ENCODE results near the gene CORIN. TPM values are rescaled to one million over a fixed set of nuclear protein-coding genes. Genes with fewer than 3 reads are reported as not detected.
"Not testable (repeated sequence)": the region's sequence is repeated elsewhere in the genome, so short reads cannot be mapped to it uniquely, and the experiment has no call there.

CORIN gene
- total RNA-seq, 6 experiments from 2014 or later, result 0.12 to 0.44 (median 0.16) TPM; not detected in 1

GRCh38 chr4:47698837-47699236 lies 139.0 kb downstream of the CORIN start:
- intact Hi-C loops (cut with DNase I), result no loop called here
- H3K27me3 ChIP-seq, result no peaks in the 10 kb centered on the region
- WGBS (ENCODE audit: insufficient coverage, low coverage, low lambda C conversion rate, missing lambda C conversion rate), result 72% methylated on average over 3 of the region's 3 CpGs
- H3K36me3 ChIP-seq, result no peaks in the 10 kb centered on the region
- H3K4me1 ChIP-seq, result peaks cover 0 to 9% (median 4%) of the 10 kb centered on the region in 4 donors
- no peak overlapping the region for H3K4me3 ChIP-seq
- no peak for DNase-seq
- H3K9me3 ChIP-seq, result no peaks in the 10 kb centered on the region
- TF ChIP-seq CTCF (IDR thresholded peaks at IDR 0.05), result no peak
- no peak for TF ChIP-seq POLR2A (IDR thresholded peaks at IDR 0.05)
- no peak for ATAC-seq
- H3K27ac ChIP-seq, result no peak overlapping the region

DNA sequence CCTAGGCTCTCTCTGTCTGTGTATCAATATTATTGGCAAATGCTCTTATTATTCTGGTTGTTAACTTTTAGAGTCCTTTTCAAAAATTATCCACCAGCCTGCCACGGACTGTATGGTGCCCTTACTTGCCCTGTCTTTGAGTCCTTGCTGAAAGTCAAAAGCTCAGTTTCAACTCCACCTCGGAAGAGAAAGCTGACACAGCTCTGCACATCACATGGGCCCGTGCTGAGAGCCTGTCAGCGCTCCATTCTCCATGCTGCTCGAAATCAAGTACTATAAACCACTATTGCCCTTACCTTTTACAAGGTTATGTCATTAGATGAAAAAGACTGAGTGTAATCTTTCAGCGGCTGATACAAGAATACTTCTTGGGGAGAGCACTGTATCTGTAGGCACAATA lies 141.0 kb downstream of the CORIN start:
- H3K4me3 ChIP-seq, result no peak overlapping the region
- no peak overlapping the region for H3K27ac ChIP-seq
- no peaks in the 10 kb centered on the region for H3K27me3 ChIP-seq
- ATAC-seq (no peak), DNase-seq (no peak)
- TF ChIP-seq CTCF (IDR thresholded peaks at IDR 0.05), result no peak
- TF ChIP-seq POLR2A (IDR thresholded peaks at IDR 0.05), result no peak
- WGBS (ENCODE audit: insufficient coverage, low coverage, low lambda C conversion rate, missing lambda C conversion rate), result 89% methylated on average over 6 of the region's 6 CpGs
- no peaks in the 10 kb centered on the region for H3K36me3 ChIP-seq
- no peaks in the 10 kb centered on the region for H3K4me1 ChIP-seq
- no peaks in the 10 kb centered on the region for H3K9me3 ChIP-seq
- intact Hi-C loops (cut with DNase I), result no loop called here

DNA sequence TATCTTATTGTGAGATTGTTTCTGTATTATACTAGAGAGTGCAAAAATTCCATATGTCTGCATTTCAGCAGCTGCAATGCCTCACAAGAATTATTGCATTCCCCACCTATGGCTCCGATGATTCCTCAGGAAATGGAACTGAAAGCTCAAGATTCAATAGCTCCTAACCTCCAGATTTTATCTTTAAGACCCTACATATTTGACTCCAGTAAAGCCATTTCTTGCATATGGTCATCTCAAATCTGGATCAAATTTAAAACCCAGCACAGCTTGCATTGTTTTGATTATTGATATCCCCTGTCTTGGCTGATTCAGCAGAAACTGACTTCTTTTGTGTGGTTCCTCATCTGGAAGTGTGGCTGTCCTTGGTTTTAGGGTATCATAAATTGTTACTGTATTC lies 142.6 kb downstream of the CORIN start:
- H3K4me1 ChIP-seq, result no peaks in the 10 kb centered on the region
- intact Hi-C loops (cut with DNase I), result no loop called here
- H3K27ac ChIP-seq, result no peak overlapping the region
- H3K9me3 ChIP-seq, result no peaks in the 10 kb centered on the region
- no peaks in the 10 kb centered on the region for H3K27me3 ChIP-seq
- no peak for TF ChIP-seq POLR2A (IDR thresholded peaks at IDR 0.05)
- no peak for TF ChIP-seq CTCF (IDR thresholded peaks at IDR 0.05)
- H3K4me3 ChIP-seq, result no peak overlapping the region
- H3K36me3 ChIP-seq, result no peaks in the 10 kb centered on the region
- DNase-seq (no peak), ATAC-seq (no peak)
- 85% methylated on average over 1 of the region's 1 CpG for WGBS (ENCODE audit: insufficient coverage, low coverage, low lambda C conversion rate, missing lambda C conversion rate)

- Histone ChIP-seq H3K4me1 (no peaks in the 10 kb centered on the region), H3K36me3 (no peaks in the 10 kb centered on the region), H3K27ac (no peak overlapping the region), H3K4me3 (no peak overlapping the region), H3K9me3 (no peaks in the 10 kb centered on the region), H3K27me3 (no peaks in the 10 kb centered on the region)
- ATAC-seq (no peak), DNase-seq (no peak)
- TF ChIP-seq CTCF (IDR thresholded peaks at IDR 0.05), result no peak
- no peak for TF ChIP-seq POLR2A (IDR thresholded peaks at IDR 0.05)
- 86% methylated on average over 1 of the region's 1 CpG for WGBS (ENCODE audit: insufficient coverage, low coverage, low lambda C conversion rate, missing lambda C conversion rate)
- intact Hi-C loops (cut with DNase I), result no loop called here
These were observed 143.5 kb downstream of the CORIN start for GRCh38 chr4:47694322-47694721.

DNA sequence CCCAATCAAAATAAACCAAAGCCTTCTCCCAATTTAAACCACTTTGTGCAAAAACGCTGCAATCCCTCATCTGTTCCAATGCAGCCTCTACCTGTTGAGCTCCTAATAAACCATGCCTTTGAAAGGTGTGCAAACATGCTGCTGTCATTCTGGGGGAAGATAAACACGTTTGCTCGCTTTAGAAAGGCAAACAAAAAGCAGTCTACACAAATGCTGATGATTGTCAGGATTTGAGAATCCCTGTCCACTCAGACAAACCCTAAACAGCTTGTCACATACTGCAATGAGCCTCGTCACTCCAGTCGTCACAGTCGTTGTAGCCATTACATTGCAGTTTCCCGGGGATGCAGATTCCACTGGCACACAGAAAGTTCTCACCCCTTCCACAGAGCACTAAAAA lies 145.2 kb downstream of the CORIN start:
- Histone ChIP-seq H3K9me3 (no peaks in the 10 kb centered on the region), H3K36me3 (no peaks in the 10 kb centered on the region), H3K27ac (no peak overlapping the region), H3K4me3 (no peak overlapping the region), H3K27me3 (no peaks in the 10 kb centered on the region), H3K4me1 (no peaks in the 10 kb centered on the region)
- ATAC-seq (no peak), DNase-seq (no peak)
- intact Hi-C loops (cut with DNase I), result no loop called here
- 43% methylated on average over 7 of the region's 7 CpGs for WGBS (ENCODE audit: insufficient coverage, low coverage, low lambda C conversion rate, missing lambda C conversion rate)
- TF ChIP-seq POLR2A (IDR thresholded peaks at IDR 0.05), result no peak
- no peak for TF ChIP-seq CTCF (IDR thresholded peaks at IDR 0.05)

- H3K4me3 ChIP-seq; H3K4me1 ChIP-seq; H3K36me3 ChIP-seq; H3K27ac ChIP-seq; intact Hi-C loops (cut with DNase I); H3K27me3 ChIP-seq; H3K9me3 ChIP-seq; DNase-seq; ATAC-seq: not testable (repeated sequence)
- 100% methylated on average over 1 of the region's 1 CpG for WGBS (ENCODE audit: insufficient coverage, low coverage, low lambda C conversion rate, missing lambda C conversion rate)
These were observed 146.0 kb downstream of the CORIN start for GRCh38 chr4:47691757-47692383.
